Stimulated activated CD8-positive, alpha-beta memory T cell treated with anti-CD3 and anti-CD28 coated beads, Interleukin-4, amount 100 ng/mL, for 24 hours (primary cell): ENCODE data around the gene GRIP1.

Source experiments
- DNase-seq: peaks from one replicate; pipeline ENCODE4 v3.0.0-alpha.2; 2020; ENCODE audit warnings: low read depth

Gene GRIP1

GRCh38 chr12:66693901-66694513 lies 15.1 kb upstream of the GRIP1 start:
- DNase-seq: no peak

- no peak for DNase-seq
Observed at GRCh38 chr12:66692986-66693385, 14.1 kb upstream of the GRIP1 start.

- DNase-seq: no peak
Observed at GRCh38 chr12:66692170-66692569, 13.3 kb upstream of the GRIP1 start.

GRCh38 chr12:66688846-66689439 lies 10.1 kb upstream of the GRIP1 start:
- DNase-seq: peak; percentile 5

GRCh38 chr12:66684222-66684621 lies 5.3 kb upstream of the GRIP1 start:
- DNase-seq: no peak

GRCh38 chr12:66683822-66684221 lies 4.9 kb upstream of the GRIP1 start:
- no peak for DNase-seq

GRCh38 chr12:66683073-66683472 lies 4.2 kb upstream of the GRIP1 start:
- DNase-seq: no peak

GRCh38 chr12:66679461-66680084 lies 697 bp upstream of the GRIP1 start:
- DNase-seq: no peak

- no peak for DNase-seq
Observed at GRCh38 chr12:66676241-66676640, 2.6 kb downstream of the GRIP1 start.

- no peak for DNase-seq
Observed at GRCh38 chr12:66674495-66675122, 4.3 kb downstream of the GRIP1 start.

- no peak for DNase-seq
Observed at GRCh38 chr12:66669541-66669940, 9.3 kb downstream of the GRIP1 start.

- DNase-seq: no peak
Observed at GRCh38 chr12:66668311-66668710, 10.6 kb downstream of the GRIP1 start.

- no peak for DNase-seq
Observed at GRCh38 chr12:66667906-66668305, 11.0 kb downstream of the GRIP1 start.

- DNase-seq: no peak
Observed at GRCh38 chr12:66666481-66666880, 12.4 kb downstream of the GRIP1 start.

GRCh38 chr12:66665435-66665985 lies 13.4 kb downstream of the GRIP1 start:
- no peak for DNase-seq

GRCh38 chr12:66664076-66664475 lies 14.8 kb downstream of the GRIP1 start:
- no peak for DNase-seq

GRCh38 chr12:66663611-66664010 lies 15.3 kb downstream of the GRIP1 start:
- no peak for DNase-seq

GRCh38 chr12:66662729-66663128 lies 16.1 kb downstream of the GRIP1 start:
- no peak for DNase-seq

- DNase-seq: no peak
Observed at GRCh38 chr12:66662179-66662578, 16.7 kb downstream of the GRIP1 start.

- DNase-seq: no peak
Observed at GRCh38 chr12:66661357-66661756, 17.5 kb downstream of the GRIP1 start.

GRCh38 chr12:66653796-66654195 lies 25.1 kb downstream of the GRIP1 start:
- no peak for DNase-seq

- no peak for DNase-seq
Observed at GRCh38 chr12:66648033-66648735, 30.7 kb downstream of the GRIP1 start.
